OCI-LY7 (cell line): ENCODE data around the gene LRP8.

Experiments used
- EZH2phosphoT487 ChIP-seq: fragments of 200-600 bp; sonication (generic); IDR thresholded peaks from 2 replicates; pipeline ENCODE4 v1.6.1; 2018; ENCODE audit warnings: low read depth, borderline replicate concordance, mild to moderate bottlenecking, mixed run types, antibody characterized with exemption, low read length, moderate library complexity, mixed read lengths
- TF ChIP-seq, protein P1 (sequence below): fragments of 200-600 bp; sonication (generic); conservative IDR thresholded peaks from 2 replicates; pipeline ENCODE4 v1.5.1; 2014; ENCODE audit warnings: mild to moderate bottlenecking, antibody characterized with exemption, low read length, moderate library complexity, mixed read lengths

DNA sequence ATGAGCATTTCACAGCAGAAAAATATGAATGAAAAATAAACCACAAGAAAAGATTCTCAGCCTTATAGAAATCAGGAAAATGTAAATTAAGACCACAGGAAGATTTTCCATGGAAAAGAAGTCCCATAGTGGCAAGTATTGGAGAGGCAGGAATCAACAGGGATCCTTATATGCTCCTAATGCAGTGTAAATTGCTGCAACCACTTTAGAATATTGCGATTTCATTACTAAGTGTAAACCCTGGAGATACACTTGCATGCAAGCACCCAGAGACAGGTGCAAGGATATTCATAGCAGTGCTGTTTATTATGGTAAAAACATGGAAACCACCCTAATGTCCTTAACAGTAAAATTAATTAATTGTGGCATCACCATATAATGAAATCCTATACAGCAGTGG, 10.6 kb upstream of the LRP8 start:
- TF ChIP-seq, protein P1, sequence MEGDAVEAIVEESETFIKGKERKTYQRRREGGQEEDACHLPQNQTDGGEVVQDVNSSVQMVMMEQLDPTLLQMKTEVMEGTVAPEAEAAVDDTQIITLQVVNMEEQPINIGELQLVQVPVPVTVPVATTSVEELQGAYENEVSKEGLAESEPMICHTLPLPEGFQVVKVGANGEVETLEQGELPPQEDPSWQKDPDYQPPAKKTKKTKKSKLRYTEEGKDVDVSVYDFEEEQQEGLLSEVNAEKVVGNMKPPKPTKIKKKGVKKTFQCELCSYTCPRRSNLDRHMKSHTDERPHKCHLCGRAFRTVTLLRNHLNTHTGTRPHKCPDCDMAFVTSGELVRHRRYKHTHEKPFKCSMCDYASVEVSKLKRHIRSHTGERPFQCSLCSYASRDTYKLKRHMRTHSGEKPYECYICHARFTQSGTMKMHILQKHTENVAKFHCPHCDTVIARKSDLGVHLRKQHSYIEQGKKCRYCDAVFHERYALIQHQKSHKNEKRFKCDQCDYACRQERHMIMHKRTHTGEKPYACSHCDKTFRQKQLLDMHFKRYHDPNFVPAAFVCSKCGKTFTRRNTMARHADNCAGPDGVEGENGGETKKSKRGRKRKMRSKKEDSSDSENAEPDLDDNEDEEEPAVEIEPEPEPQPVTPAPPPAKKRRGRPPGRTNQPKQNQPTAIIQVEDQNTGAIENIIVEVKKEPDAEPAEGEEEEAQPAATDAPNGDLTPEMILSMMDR: no peak
- TF ChIP-seq EZH2phosphoT487: no peak
